IPS-18a (cell line): ENCODE measurements around the gene LSM6.

ENCODE experiments used
- H3K27ac ChIP-seq: one replicate; pipeline ENCODE4 v1.5.1; 2013; ENCODE audit warnings: low read length
- H3K27me3 ChIP-seq: one replicate; pipeline ENCODE4 v1.6.1; 2013; ENCODE audit warnings: mild to moderate bottlenecking, low read length; ENCODE audit not compliant: control insufficient read depth, insufficient read depth
- H3K36me3 ChIP-seq: one replicate; pipeline ENCODE4 v1.6.1; 2013; ENCODE audit warnings: low read depth, low read length; ENCODE audit not compliant: control insufficient read depth
- H3K4me1 ChIP-seq: one replicate; pipeline ENCODE4 v1.6.1; 2013; ENCODE audit warnings: low read depth, low read length; ENCODE audit not compliant: control insufficient read depth
- H3K4me3 ChIP-seq: one replicate; pipeline ENCODE4 v1.5.1; 2013; ENCODE audit warnings: low read length
- H3K9ac ChIP-seq: one replicate; pipeline ENCODE4 v1.6.1; 2013; ENCODE audit warnings: mild to moderate bottlenecking, low read length, moderate library complexity
- H3K9me3 ChIP-seq: one replicate; pipeline ENCODE4 v1.6.1; 2013; ENCODE audit warnings: low read depth, low read length; ENCODE audit not compliant: control insufficient read depth

The LSM6 gene

DNA sequence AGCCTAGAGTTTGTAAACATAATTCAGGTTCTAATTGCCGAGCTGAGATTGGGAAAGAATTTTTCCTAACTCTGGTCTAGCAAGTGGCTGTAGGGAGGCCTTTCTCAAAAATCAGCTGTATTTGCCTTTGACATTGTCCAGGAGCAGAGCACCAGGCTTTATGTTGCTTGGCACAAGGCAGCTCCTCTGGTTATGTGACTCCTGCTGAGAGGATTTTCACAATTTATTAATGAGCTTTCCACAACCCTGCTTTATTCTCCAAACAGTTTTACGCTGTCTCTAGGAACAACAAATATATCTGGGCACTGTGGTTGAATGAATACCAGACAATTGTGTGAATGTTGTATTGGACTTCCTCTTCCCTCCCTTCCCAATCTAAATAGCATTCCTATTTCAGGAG, 14.9 kb downstream of the LSM6 start:
- H3K36me3 ChIP-seq = peaks cover 50% of the 10 kb centered on the region
- no peaks in the 10 kb centered on the region for H3K4me1 ChIP-seq
- H3K4me3 ChIP-seq = no peak overlapping the region
- H3K9ac ChIP-seq = no peak overlapping the region
- H3K9me3 ChIP-seq = no peaks in the 10 kb centered on the region
- no peaks in the 10 kb centered on the region for H3K27me3 ChIP-seq
- no peak overlapping the region for H3K27ac ChIP-seq

DNA sequence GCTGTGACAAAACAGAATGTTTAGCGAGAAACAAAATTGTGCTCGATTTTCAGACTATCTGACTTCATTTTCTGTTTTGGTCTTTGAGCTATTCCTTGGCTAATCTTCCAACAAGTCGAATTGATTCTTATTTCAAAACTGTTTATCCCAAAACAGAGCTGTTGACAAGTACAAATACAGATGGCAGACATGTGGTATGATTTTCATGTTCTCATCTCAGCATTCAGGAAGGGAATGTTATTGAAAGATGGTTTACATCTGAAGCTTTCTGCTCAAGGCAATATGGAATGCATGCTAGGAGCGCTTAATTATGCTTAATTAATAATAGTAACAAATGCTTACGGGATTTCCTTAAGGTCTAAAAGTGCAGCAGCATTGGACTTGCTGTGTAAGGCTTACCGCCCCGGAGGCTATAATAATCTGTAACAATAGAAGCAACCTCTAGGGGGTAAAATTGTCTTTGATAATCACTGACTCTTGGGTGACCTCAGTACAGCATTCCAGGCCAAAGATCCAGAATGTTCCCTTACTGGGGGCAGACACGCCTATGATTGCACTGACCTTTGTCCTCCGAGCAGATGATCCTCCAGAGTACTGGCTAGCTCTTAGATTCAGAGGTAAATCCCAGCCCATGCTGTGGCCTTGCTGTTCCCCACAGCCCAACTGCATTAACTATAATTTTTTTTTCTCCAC, 16.4 kb downstream of the LSM6 start:
- Histone ChIP-seq H3K9ac (no peak overlapping the region), H3K4me1 (no peaks in the 10 kb centered on the region), H3K27me3 (no peaks in the 10 kb centered on the region), H3K9me3 (no peaks in the 10 kb centered on the region), H3K36me3 (peaks cover 44% of the 10 kb centered on the region), H3K4me3 (no peak overlapping the region), H3K27ac (no peak overlapping the region)

DNA sequence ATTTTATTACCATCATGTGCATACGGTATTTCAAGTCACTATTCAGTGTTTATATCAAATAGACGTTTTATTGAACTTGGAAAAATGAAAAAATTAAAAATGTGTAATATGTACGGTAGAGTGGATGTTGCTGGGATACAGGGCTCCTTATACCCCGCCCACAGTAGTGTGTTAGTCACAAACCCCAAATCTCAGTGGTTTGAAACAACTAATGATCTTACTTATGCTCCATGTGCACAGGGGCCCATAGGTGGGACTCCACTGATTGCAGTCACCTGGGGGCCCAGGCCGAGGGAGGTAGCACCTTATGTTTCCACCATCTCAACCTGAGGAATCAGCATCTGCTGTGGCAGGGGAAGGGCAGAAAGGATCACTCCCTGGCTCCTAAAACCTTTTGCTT, 18.1 kb downstream of the LSM6 start:
- no peaks in the 10 kb centered on the region for H3K4me1 ChIP-seq
- peaks cover 29% of the 10 kb centered on the region for H3K36me3 ChIP-seq
- no peaks in the 10 kb centered on the region for H3K27me3 ChIP-seq
- no peaks in the 10 kb centered on the region for H3K9me3 ChIP-seq
- H3K4me3 ChIP-seq = no peak overlapping the region
- H3K9ac ChIP-seq = no peak overlapping the region
- H3K27ac ChIP-seq = no peak overlapping the region

DNA sequence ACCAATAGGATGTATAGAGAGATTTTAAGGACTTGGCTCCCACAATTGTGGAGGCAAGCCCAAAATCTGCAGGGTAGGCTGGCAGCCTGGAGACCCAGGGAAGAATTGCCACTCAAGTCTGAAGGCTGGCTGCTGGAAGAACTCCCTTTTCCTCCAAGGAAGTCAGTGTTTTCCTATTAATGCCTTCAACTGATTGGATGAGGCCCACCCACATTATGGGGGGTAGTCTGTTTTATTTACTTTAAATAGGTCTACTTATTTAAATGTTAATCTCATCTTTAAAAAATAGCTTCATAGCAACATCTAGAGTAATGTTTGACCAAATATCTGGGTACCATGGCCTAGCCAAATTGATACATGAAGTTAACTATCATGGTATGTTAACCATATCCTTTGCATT, 18.7 kb downstream of the LSM6 start:
- Histone ChIP-seq H3K9ac (no peak overlapping the region), H3K36me3 (peaks cover 26% of the 10 kb centered on the region), H3K4me1 (no peaks in the 10 kb centered on the region), H3K4me3 (no peak overlapping the region), H3K9me3 (no peaks in the 10 kb centered on the region), H3K27ac (no peak overlapping the region), H3K27me3 (no peaks in the 10 kb centered on the region)

DNA sequence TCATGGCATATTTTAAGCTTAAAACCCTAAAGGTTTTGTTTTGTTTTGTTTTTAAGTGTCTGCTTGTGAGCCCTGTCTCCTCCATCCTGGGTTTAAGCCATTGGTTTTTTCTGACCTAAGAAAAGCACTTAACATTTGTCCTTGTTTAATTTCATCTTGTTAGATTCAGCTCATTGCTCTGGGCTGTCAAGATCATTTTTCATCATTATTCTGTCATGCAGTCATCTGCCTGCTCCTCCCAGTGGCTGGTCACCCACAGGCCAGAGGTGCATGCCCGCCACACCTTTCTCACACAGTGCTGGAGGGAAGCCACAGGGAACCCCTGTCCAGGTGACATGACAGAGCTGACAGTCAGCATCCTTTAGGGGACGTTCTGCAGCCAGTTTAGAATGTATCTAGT, 27.1 kb downstream of the LSM6 start:
- no peak overlapping the region for H3K27ac ChIP-seq
- no peak overlapping the region for H3K9ac ChIP-seq
- no peaks in the 10 kb centered on the region for H3K4me1 ChIP-seq
- no peaks in the 10 kb centered on the region for H3K36me3 ChIP-seq
- no peak overlapping the region for H3K4me3 ChIP-seq
- no peaks in the 10 kb centered on the region for H3K9me3 ChIP-seq
- no peaks in the 10 kb centered on the region for H3K27me3 ChIP-seq

DNA sequence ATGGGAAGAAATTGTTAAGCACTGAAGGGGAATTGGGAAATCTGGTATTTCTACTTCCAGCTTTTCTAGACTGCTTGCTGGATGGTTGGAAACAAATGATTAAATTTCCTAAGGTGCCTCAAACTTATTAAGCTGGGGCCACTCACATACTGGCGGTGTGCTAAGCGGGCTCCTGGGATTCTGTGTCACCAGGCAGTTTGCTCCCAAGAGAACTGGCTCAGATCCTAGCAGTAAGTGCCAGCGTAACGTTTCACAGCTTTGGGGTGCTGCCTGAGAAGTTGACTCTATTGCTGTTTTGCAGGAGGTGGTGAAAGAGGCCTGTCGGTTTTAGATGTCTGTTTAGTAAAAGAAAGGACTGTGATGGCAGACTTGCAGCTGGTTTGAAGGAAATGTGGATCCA, 31.9 kb downstream of the LSM6 start:
- no peak overlapping the region for H3K27ac ChIP-seq
- no peaks in the 10 kb centered on the region for H3K27me3 ChIP-seq
- no peak overlapping the region for H3K9ac ChIP-seq
- H3K36me3 ChIP-seq = no peaks in the 10 kb centered on the region
- no peaks in the 10 kb centered on the region for H3K9me3 ChIP-seq
- no peaks in the 10 kb centered on the region for H3K4me1 ChIP-seq
- H3K4me3 ChIP-seq = no peak overlapping the region

DNA sequence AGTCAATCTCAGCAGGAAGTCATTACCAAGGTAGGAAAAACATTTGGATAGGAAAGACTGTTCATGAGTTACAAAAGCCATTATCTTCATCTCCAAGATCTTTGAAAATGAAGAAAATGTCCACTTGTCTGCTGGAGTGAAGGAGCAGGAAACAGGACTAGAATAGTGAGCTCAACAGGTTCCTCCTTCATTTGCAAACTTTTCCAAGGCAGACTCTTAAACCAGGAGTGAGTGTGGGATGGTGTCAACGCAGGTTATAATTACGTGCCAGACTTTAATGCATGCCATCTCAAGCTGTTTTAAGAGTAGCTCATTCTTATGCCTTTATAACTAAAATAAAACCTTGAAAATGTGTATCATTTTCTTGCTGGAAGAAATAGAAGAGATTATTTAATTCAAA, 35.4 kb downstream of the LSM6 start:
- no peak overlapping the region for H3K27ac ChIP-seq
- H3K9ac ChIP-seq = no peak overlapping the region
- no peak overlapping the region for H3K4me3 ChIP-seq
- no peaks in the 10 kb centered on the region for H3K9me3 ChIP-seq
- no peaks in the 10 kb centered on the region for H3K4me1 ChIP-seq
- H3K27me3 ChIP-seq = no peaks in the 10 kb centered on the region
- H3K36me3 ChIP-seq = no peaks in the 10 kb centered on the region

DNA sequence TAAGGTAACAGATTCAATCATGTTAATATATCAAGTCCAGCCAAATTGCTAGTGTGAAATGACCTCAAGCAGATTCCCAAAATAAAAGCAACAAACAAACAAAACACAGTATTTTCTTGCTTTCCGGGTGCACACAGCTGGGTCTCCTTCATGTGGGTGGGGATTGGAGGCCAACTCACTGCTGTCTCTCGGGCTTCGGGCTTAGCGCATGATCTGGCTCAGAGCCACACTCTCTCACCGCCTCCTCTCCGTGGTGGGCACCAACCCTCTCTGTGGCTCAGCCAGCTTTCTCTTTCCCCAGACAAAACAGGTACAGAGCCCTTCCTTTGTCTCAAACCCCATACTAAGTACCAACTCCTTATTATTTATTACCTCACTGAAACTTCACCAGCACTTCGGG, 35.9 kb downstream of the LSM6 start:
- Histone ChIP-seq H3K9me3 (no peaks in the 10 kb centered on the region), H3K36me3 (no peaks in the 10 kb centered on the region), H3K4me3 (no peak overlapping the region), H3K4me1 (no peaks in the 10 kb centered on the region), H3K27ac (no peak overlapping the region), H3K9ac (no peak overlapping the region), H3K27me3 (no peaks in the 10 kb centered on the region)

DNA sequence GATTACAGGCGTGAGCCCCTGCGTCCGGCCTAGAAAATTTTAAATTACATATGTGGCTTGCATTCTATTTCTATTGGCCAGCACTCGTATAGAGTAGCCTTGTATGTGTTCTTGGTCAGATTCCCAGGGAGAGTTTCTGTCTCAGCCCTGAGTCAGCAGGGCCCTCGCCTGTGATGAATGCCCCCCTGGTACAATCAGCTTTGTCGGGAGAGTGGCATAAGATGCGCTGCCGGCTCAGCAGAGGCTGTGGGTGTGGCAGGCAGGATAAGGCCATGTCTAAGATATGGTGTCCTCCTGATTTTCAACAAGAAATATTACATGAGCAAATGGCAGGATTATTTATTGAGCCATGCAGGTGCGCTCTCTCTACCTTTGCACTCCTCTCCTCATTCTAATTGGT, 37.3 kb downstream of the LSM6 start:
- Histone ChIP-seq H3K4me3 (no peak overlapping the region), H3K27ac (no peak overlapping the region), H3K36me3 (no peaks in the 10 kb centered on the region), H3K9me3 (no peaks in the 10 kb centered on the region), H3K27me3 (no peaks in the 10 kb centered on the region), H3K9ac (no peak overlapping the region), H3K4me1 (no peaks in the 10 kb centered on the region)

DNA sequence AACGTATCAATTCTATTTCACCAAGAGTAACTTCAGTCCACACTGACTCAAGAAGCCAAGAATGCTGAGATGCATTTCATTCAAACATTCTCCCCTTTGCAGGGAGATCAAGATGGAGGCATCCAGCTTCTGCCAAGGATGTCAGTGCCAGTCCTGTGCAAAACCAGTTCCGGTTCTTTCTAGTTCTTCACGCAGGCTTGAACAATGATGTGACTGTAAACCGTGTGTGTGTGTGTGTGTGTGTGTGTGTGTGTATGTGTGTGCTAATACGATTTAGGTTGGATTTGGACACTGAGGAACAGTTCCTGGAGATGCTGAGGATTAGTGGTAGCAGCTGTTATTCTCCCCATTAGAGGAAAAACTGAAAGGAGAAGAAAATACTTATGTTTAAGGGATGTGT, 38.7 kb downstream of the LSM6 start, which contains the start of gene REELD1:
TSS of gene REELD1 (plus strand) at position 301 of the 400 bp plus-strand sequence. CDS start 2,415 bp downstream, outside the sequence.
- Histone ChIP-seq H3K36me3 (no peaks in the 10 kb centered on the region), H3K9me3 (no peaks in the 10 kb centered on the region), H3K27ac (no peak within 1 kb of the TSS), H3K4me1 (no peaks in the 10 kb centered on the region), H3K9ac (no peak within 1 kb of the TSS), H3K27me3 (no peaks in the 10 kb centered on the region), H3K4me3 (no peak within 1 kb of the TSS)

DNA sequence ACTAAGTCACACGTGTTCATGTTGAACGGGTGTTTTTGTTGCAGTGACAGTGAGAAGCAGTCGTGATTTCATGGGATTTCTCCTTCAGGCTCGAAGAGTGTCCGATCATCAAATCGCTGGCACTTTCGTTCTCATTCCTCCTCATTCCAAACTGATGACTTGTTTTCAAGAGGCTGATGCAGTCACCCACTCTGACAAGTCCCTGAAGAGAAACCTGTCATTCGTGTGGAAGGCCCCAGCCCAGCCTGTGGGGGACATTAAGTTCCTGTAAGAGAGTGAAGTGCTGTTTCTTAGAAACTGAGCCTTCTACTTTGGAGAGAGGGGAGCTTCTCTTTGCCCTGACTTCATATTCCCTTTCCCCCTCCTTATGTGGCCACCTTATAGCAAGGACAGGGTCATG, 46.8 kb downstream of the LSM6 start:
- H3K27me3 ChIP-seq = no peaks in the 10 kb centered on the region
- no peaks in the 10 kb centered on the region for H3K9me3 ChIP-seq
- no peaks in the 10 kb centered on the region for H3K4me1 ChIP-seq
- no peaks in the 10 kb centered on the region for H3K36me3 ChIP-seq
- H3K9ac ChIP-seq = no peak overlapping the region
- H3K27ac ChIP-seq = no peak overlapping the region
- H3K4me3 ChIP-seq = no peak overlapping the region

DNA sequence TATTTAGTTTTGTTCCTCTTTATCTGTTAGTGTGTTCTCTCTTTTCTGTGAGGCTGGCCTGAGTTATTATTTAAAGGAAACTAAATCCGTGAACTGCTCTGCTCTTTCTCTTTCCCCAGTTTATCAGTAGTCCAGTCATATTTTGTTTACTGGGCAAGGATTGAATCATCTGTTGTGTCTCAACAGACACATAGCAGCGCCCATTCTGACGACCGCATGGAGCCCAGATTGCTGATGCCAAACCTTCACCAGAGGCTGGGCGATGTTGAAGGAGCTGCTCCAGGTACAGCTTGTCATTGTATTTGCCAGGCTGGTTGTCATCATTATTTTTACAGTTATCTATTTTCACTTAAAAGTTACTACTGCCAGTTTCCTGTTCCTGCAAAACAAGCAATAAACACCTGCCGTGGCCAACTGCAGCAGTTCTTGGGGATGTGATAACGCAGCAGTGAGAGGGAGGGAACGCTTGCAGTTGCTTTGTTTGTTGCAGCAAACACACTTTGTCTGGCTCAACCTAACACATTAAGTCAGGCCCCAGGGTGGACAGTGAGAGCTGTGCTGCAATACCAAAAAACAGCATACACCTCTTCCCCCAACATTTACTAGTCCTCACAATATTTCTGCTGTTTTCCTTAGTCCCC, 48.9 kb downstream of the LSM6 start:
- H3K9ac ChIP-seq = no peak overlapping the region
- H3K36me3 ChIP-seq = no peaks in the 10 kb centered on the region
- H3K27me3 ChIP-seq = no peaks in the 10 kb centered on the region
- no peak overlapping the region for H3K4me3 ChIP-seq
- no peak overlapping the region for H3K27ac ChIP-seq
- no peaks in the 10 kb centered on the region for H3K9me3 ChIP-seq
- no peaks in the 10 kb centered on the region for H3K4me1 ChIP-seq
